HG03520 (cell line): ENCODE results near the gene NEK8.
"Not testable (repeated sequence)": the region's sequence is repeated elsewhere in the genome, so short reads cannot be mapped to it uniquely, and the experiment has no call there.

Experiments
- ATAC-seq: cut with Tn5 transposase; IDR thresholded peaks from one replicate; pipeline ENCODE4 v1.9.1; 2021; ENCODE audit warnings: mild to moderate bottlenecking, moderate library complexity; ENCODE audit not compliant: unreplicated experiment

NEK8 gene

GRCh38 chr17:28760601-28761562 lies 32.3 kb downstream of the NEK8 start:
- no peak for ATAC-seq

- ATAC-seq = no peak
Measured at GRCh38 chr17:28763137-28763799, 34.7 kb downstream of the NEK8 start.

- ATAC-seq = no peak
Measured at GRCh38 chr17:28763804-28764266, 35.2 kb downstream of the NEK8 start.

- ATAC-seq = no peak
Measured at GRCh38 chr17:28765038-28765437, 36.5 kb downstream of the NEK8 start.

- ATAC-seq = no peak
Measured at GRCh38 chr17:28773736-28774135, 45.1 kb downstream of the NEK8 start.

- no peak for ATAC-seq
Measured at GRCh38 chr17:28774206-28774605, 45.6 kb downstream of the NEK8 start.

- ATAC-seq = no peak
Measured at GRCh38 chr17:28777178-28777577, 48.6 kb downstream of the NEK8 start.

- ATAC-seq = not testable (repeated sequence)
Measured at GRCh38 chr17:28779601-28780000, 51.0 kb downstream of the NEK8 start.

- ATAC-seq = no peak
Measured at GRCh38 chr17:28783161-28783560, 54.6 kb downstream of the NEK8 start.

- ATAC-seq = no peak
Measured at GRCh38 chr17:28788100-28788499, 59.5 kb downstream of the NEK8 start.
